PC-3 (cell line): Measurements from ENCODE around the gene ZNF689. TPM values are rescaled to one million over a fixed set of nuclear protein-coding genes. Genes with fewer than 3 reads are reported as not detected.

Experiments used
- ATAC-seq: fragments of 200-7000 bp; cut with Tn5 transposase; 2 replicates; pipeline ENCODE4 v1.9.1; 2020; ENCODE audit warnings: mild to moderate bottlenecking, moderate library complexity
- BruUV-seq: library from RNA; stranded (reverse); fragments of 400-500 nt; replicated peaks from 2 replicates; lab custom pipeline; 2021; lab: Mats Ljungman, UMichigan
- CTCF ChIA-PET: fragments of 300-600 bp; sonication (Branson Sonifier 250); formaldehyde crosslinking; loops from one replicate; lab custom pipeline; 2022; ENCODE audit warnings: antibody characterized with exemption; lab: Charles Lee
- POLR2A ChIA-PET: fragments of 300-600 bp; sonication (Branson Sonifier 250); formaldehyde crosslinking; loops from one replicate; lab custom pipeline; 2022; ENCODE audit warnings: antibody characterized with exemption; ENCODE audit not compliant: unreplicated experiment; lab: Charles Lee
- DNase-seq: peaks from one replicate; pipeline ENCODE4 v3.0.0-alpha.2; 2015
- H2AFZ ChIP-seq: fragments of 300-600 bp; sonication (generic); 2 replicates; pipeline ENCODE4 v1.6.0; 2016; ENCODE audit warnings: antibody characterized with exemption, low read length
- H3F3A ChIP-seq: fragments of 300-600 bp; sonication (generic); one replicate; pipeline ENCODE4 v1.6.0; 2017; ENCODE audit warnings: antibody characterized with exemption, low read length, control low read depth, mild to moderate bottlenecking; ENCODE audit not compliant: unreplicated experiment
- H3K27ac ChIP-seq: fragments of 300-600 bp; sonication (generic); 2 replicates; pipeline ENCODE4 v1.5.1; 2016; ENCODE audit warnings: mild to moderate bottlenecking, low read length
- H3K27me3 ChIP-seq: fragments of 300-600 bp; sonication (generic); 2 replicates; pipeline ENCODE4 v1.6.1; 2016; ENCODE audit warnings: low read length, mixed read lengths
- H3K36me3 ChIP-seq: fragments of 300-600 bp; sonication (generic); 2 replicates; pipeline ENCODE4 v1.6.1; 2016; ENCODE audit warnings: low read depth, mixed run types, low read length, mixed read lengths
- H3K4me1 ChIP-seq: fragments of 300-600 bp; sonication (generic); 2 replicates; pipeline ENCODE4 v1.5.1; 2016; ENCODE audit warnings: low read length; ENCODE audit not compliant: insufficient read depth
- H3K4me2 ChIP-seq: fragments of 300-600 bp; sonication (generic); 2 replicates; pipeline ENCODE4 v1.6.0; 2016; ENCODE audit warnings: low read length
- H3K4me3 ChIP-seq: fragments of 300-600 bp; sonication (generic); 2 replicates; pipeline ENCODE4 v1.5.1; 2016; ENCODE audit warnings: mild to moderate bottlenecking, low read length, mixed read lengths
- H3K79me2 ChIP-seq: fragments of 300-600 bp; sonication (generic); 2 replicates; pipeline ENCODE4 v1.6.1; 2017; ENCODE audit warnings: low read length, mixed read lengths
- H3K9ac ChIP-seq: fragments of 300-600 bp; sonication (generic); 2 replicates; pipeline ENCODE4 v1.6.0; 2016; ENCODE audit warnings: mild to moderate bottlenecking, low read length
- H3K9me2 ChIP-seq: fragments of 300-600 bp; sonication (generic); replicated peaks from 2 replicates; pipeline ENCODE4 v1.6.1; 2016; ENCODE audit warnings: mixed run types, low read length, mixed read lengths
- H3K9me3 ChIP-seq: fragments of 300-600 bp; sonication (generic); 2 replicates; pipeline ENCODE4 v1.6.1; 2016; ENCODE audit warnings: low read length, mixed read lengths
- H4K20me1 ChIP-seq: fragments of 300-600 bp; sonication (generic); 2 replicates; pipeline ENCODE4 v1.6.1; 2016; ENCODE audit warnings: low read length, mixed read lengths
- EZH2 ChIP-seq: fragments of 300-600 bp; sonication (generic); IDR thresholded peaks from one replicate; pipeline ENCODE4 v1.6.1; 2017; ENCODE audit warnings: antibody characterized with exemption, mild to moderate bottlenecking, low read length; ENCODE audit not compliant: unreplicated experiment
- EZH2phosphoT487 ChIP-seq: fragments of 300-600 bp; sonication (generic); IDR thresholded peaks from 2 replicates; pipeline ENCODE4 v1.6.1; 2018; ENCODE audit warnings: mild to moderate bottlenecking, antibody characterized with exemption, low read length, borderline replicate concordance
- intact Hi-C: fragments of 100-400 bp; cut with micrococcal nuclease; formaldehyde crosslinking; loops from 2 replicates; pipeline ENCODE4 v1.9.0; 2023
- total RNA-seq: library from RNA; depleted of rRNA; stranded (reverse); fragments of >200 nt; gene quantifications from 2 replicates; pipeline ENCODE4 v1.2.3, GENCODE V29; 2014
- TF ChIP-seq, protein P1 (sequence below): fragments of 300-600 bp; sonication (generic); conservative IDR thresholded peaks from 2 replicates; pipeline ENCODE4 v1.5.1; 2017; ENCODE audit warnings: antibody characterized with exemption, low read depth, mild to moderate bottlenecking, low read length

The ZNF689 gene
- total RNA-seq, 1 experiment from 2014 or later: 6.0 TPM

DNA sequence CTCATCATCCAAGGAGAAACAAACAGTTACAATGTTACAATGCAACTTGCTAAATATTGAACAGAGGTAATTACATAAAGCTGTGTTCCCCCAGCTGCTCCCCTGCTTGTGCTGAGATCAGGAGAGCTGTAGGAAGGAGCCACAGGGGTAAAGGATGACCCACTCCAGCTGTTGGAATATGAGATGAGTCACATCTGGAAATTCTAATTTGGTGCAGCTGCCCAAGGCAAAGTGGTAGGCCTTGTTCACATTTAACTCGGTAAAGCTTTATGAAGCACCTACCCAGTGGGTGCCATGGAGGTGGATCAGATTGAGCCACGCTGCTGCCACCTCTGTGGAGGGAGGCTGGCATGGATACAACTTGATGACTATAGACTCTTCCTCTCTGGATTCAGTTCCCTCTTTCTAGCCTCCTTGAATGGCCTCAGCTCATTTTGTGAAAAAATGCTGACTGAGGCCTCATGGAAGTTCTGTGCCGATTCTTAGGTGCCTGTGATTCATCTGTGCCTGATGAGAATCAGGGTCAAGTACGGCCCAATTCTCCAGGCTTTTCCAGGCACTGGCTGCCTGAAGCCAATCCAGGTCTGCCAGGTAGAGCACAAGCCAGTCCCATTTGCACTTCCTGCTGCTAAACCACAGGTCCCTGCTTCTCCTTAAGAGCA, 7.4 kb downstream of the ZNF689 start:
- ChIA-PET CTCF (no interaction called here), POLR2A (no interaction called here)
- Histone ChIP-seq H3F3A (no peaks in the 10 kb centered on the region), H3K4me2 (no peak overlapping the region), H4K20me1 (no peaks in the 10 kb centered on the region), H2AFZ (no peak overlapping the region), H3K4me3 (no peak overlapping the region), H3K9ac (no peak overlapping the region), H3K79me2 (no peaks in the 10 kb centered on the region), H3K36me3 (no peaks in the 10 kb centered on the region; the same call in none of the 2 replicates), H3K4me1 (no peaks in the 10 kb centered on the region), H3K27ac (no peak overlapping the region), H3K27me3 (no peaks in the 10 kb centered on the region), H3K9me2 (no peaks in the 10 kb centered on the region), H3K9me3 (no peaks in the 10 kb centered on the region)
- TF ChIP-seq, protein P1, sequence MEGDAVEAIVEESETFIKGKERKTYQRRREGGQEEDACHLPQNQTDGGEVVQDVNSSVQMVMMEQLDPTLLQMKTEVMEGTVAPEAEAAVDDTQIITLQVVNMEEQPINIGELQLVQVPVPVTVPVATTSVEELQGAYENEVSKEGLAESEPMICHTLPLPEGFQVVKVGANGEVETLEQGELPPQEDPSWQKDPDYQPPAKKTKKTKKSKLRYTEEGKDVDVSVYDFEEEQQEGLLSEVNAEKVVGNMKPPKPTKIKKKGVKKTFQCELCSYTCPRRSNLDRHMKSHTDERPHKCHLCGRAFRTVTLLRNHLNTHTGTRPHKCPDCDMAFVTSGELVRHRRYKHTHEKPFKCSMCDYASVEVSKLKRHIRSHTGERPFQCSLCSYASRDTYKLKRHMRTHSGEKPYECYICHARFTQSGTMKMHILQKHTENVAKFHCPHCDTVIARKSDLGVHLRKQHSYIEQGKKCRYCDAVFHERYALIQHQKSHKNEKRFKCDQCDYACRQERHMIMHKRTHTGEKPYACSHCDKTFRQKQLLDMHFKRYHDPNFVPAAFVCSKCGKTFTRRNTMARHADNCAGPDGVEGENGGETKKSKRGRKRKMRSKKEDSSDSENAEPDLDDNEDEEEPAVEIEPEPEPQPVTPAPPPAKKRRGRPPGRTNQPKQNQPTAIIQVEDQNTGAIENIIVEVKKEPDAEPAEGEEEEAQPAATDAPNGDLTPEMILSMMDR: no peak
- TF ChIP-seq EZH2 (no peak), EZH2phosphoT487 (no peak)
- intact Hi-C loops: no loop called here
- DNase-seq (no peak), ATAC-seq (no peak)
- no TSS peak for BruUV-seq

DNA sequence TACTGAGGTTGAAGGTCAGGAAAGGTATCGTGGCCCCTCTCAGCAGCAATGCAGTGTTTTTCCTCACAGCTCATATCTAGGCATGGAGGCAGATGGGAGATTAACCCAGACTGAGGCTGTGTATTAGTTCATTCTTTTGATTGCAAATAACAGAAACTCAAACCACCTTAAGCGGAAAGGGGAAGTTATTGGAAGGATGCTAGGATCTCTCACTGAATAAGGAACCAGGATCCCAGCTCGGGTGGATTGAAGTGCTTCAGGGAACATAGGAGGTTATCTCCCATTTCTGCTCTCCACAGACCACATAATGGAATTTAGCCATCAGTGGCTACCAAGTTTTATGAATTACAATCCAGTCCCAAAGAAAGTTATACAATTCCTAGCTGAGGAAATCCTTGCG, 8.2 kb downstream of the ZNF689 start:
- TF ChIP-seq, protein P1: no peak
- TF ChIP-seq EZH2: no peak
- no peak for TF ChIP-seq EZH2phosphoT487
- no peak overlapping the region for H3K9ac ChIP-seq
- ChIA-PET POLR2A (no interaction called here), CTCF (no interaction called here)
- no peak for ATAC-seq
- no peak overlapping the region for H3K27ac ChIP-seq
- no peaks in the 10 kb centered on the region; the same call in none of the 2 replicates for H3K36me3 ChIP-seq
- H3K4me2 ChIP-seq: no peak overlapping the region
- no TSS peak for BruUV-seq
- DNase-seq: no peak
- no peaks in the 10 kb centered on the region for H3K79me2 ChIP-seq
- intact Hi-C loops: no loop called here
- no peaks in the 10 kb centered on the region for H4K20me1 ChIP-seq
- H3K4me1 ChIP-seq: no peaks in the 10 kb centered on the region
- no peaks in the 10 kb centered on the region for H3F3A ChIP-seq
- H3K27me3 ChIP-seq: no peaks in the 10 kb centered on the region
- H3K9me2 ChIP-seq: no peaks in the 10 kb centered on the region
- no peak overlapping the region for H3K4me3 ChIP-seq
- no peak overlapping the region for H2AFZ ChIP-seq
- H3K9me3 ChIP-seq: no peaks in the 10 kb centered on the region

DNA sequence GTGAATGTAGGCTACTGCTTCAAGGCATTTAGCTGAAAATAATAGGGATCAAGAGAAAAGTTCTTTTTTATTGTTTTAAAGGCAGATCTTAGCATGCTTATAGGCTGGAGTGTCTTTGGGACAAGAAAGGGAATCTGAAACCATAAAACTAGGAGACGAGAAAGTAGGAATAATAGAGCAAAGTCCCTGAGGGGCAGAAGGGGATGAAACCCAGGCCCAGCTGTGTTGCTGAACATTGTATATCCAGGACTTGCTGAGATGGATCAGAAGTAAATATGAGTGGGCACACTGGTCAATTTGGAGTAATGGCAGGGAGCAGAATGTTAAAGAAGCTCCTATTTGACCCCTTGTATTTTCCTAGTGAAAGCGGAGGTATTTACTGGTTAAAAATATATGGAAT, 9.3 kb downstream of the ZNF689 start:
- POLR2A ChIA-PET: no interaction called here
- TF ChIP-seq, protein P1: no peak
- TF ChIP-seq EZH2phosphoT487 (no peak), EZH2 (no peak)

More for the DNA sequence above, 9.3 kb downstream of the ZNF689 start:
- Histone ChIP-seq H3K27ac (no peak overlapping the region), H2AFZ (no peak overlapping the region), H3F3A (no peaks in the 10 kb centered on the region), H3K9me2 (no peaks in the 10 kb centered on the region), H3K9me3 (no peaks in the 10 kb centered on the region), H3K9ac (no peak overlapping the region), H3K4me3 (no peak overlapping the region), H3K27me3 (no peaks in the 10 kb centered on the region), H4K20me1 (no peaks in the 10 kb centered on the region), H3K4me2 (no peak overlapping the region), H3K79me2 (no peaks in the 10 kb centered on the region), H3K4me1 (no peaks in the 10 kb centered on the region), H3K36me3 (no peaks in the 10 kb centered on the region; the same call in none of the 2 replicates)
- BruUV-seq: no TSS peak
- CTCF ChIA-PET: no interaction called here
- DNase-seq (no peak), ATAC-seq (no peak)
- intact Hi-C loops: no loop called here
